RPMI8226 (cell line): ENCODE data around the gene TRMT61A.

Experiments used
- DNase-seq: peaks from one replicate; pipeline ENCODE4 v3.0.0-alpha.2; 2015

TRMT61A gene

GRCh38 chr14:103569408-103569807 lies 40.4 kb downstream of the TRMT61A start:
- DNase-seq: no peak

GRCh38 chr14:103574104-103574503 lies 45.1 kb downstream of the TRMT61A start:
- DNase-seq: no peak

GRCh38 chr14:103574707-103575285 lies 45.8 kb downstream of the TRMT61A start:
- no peak for DNase-seq

GRCh38 chr14:103576371-103577024 lies 47.5 kb downstream of the TRMT61A start:
- no peak for DNase-seq

- DNase-seq: no peak
These were observed 49.5 kb downstream of the TRMT61A start for GRCh38 chr14:103578401-103579075.

GRCh38 chr14:103581206-103581605 lies 52.2 kb downstream of the TRMT61A start:
- no peak for DNase-seq

GRCh38 chr14:103581954-103582703 lies 53.1 kb downstream of the TRMT61A start:
- DNase-seq: no peak

GRCh38 chr14:103584326-103584915 lies 55.4 kb downstream of the TRMT61A start:
- DNase-seq: no peak
